Activated CD4-positive, alpha-beta T cell treated with anti-CD3 and anti-CD28 coated beads, Interleukin-10, Interleukin-2, amounts not matched to agents 100 ng/mL and 50 ng/mL, durations not matched to agents 16 hours and 8 hours (primary cell): Measurements from ENCODE around the gene MICU1.
A peak's percentile ranks its signal among the peaks of the same experiment; 100 is the strongest.
"Not testable (repeated sequence)": the region's sequence is repeated elsewhere in the genome, so short reads cannot be mapped to it uniquely, and the experiment has no call there.

Source experiments
- DNase-seq: peaks from one replicate; pipeline ENCODE4 v3.0.0-alpha.2; 2020

The MICU1 gene, protein sequence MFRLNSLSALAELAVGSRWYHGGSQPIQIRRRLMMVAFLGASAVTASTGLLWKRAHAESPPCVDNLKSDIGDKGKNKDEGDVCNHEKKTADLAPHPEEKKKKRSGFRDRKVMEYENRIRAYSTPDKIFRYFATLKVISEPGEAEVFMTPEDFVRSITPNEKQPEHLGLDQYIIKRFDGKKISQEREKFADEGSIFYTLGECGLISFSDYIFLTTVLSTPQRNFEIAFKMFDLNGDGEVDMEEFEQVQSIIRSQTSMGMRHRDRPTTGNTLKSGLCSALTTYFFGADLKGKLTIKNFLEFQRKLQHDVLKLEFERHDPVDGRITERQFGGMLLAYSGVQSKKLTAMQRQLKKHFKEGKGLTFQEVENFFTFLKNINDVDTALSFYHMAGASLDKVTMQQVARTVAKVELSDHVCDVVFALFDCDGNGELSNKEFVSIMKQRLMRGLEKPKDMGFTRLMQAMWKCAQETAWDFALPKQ

GRCh38 chr10:72625608-72626443 is at the start of gene MICU1:
Gene MICU1, minus strand, starts transcription at chr10:72626079. Its CDS starts 59,286 bp downstream, at chr10:72566793.
- peak; percentile 97 for DNase-seq

GRCh38 chr10:72674174-72674573 is 48.3 kb upstream of the MICU1 start:
- DNase-seq, result not testable (repeated sequence)

DNA sequence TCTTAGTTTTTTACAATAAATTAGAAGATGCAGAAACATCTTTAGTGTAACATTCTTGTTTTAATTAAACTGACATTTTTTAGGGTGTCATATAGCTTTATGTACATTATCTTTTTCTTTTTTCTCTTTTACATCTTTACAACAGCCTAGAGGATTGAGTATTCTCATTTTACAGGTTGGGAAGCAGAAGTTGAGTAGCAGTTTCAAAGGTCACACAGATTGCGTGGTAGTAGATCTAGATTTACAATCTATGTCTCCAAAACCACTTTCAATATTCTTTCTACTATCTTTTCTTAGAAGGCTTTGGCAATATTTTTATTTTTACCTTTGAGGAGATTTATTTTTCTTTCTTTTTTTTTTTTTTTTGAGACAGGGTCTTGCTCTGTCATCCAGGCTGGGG is 47.4 kb upstream of the MICU1 start:
- no peak for DNase-seq

GRCh38 chr10:72667207-72667864 is 41.5 kb upstream of the MICU1 start:
- DNase-seq, result no peak

DNA sequence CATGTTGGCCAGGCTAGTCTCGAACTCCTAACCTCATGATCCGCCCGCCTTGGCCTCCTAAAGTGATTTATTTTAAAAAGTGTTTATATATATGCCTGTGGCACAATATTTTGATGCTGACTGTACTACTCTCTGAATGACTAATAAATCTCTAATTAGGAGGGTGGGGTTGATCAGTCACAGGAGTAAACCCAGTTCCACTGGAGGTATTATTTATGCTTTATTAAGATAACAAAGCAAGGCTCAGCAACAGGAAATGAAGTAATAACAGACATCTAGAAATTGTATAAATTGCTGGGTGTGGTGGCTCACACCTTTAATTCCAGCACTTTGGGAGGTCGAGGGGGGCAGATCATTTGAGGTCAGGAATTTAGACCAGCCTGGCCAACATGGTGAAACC is 40.0 kb upstream of the MICU1 start:
- DNase-seq, result no peak

- no peak for DNase-seq
These were observed 38.1 kb upstream of the MICU1 start for GRCh38 chr10:72663971-72664370.

DNA sequence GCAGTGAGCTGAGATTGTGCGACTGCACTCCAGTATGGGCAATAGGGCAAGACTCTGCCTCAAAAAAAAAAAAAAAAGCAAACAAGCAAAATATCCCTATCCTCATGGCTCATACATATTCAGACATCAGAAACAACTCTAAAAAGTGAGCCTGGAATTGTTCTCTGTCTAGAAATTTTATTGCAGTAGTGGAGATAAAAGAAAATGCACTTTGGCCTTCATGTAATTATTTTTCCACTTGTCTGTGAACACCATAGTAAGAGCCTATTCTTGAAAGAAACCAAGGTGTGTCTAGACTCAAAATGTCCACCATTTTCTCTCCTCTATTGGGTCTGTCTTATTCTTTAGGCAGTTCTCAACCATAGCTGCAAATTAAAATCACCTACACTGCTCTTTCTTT is 35.6 kb upstream of the MICU1 start:
- no peak for DNase-seq

DNA sequence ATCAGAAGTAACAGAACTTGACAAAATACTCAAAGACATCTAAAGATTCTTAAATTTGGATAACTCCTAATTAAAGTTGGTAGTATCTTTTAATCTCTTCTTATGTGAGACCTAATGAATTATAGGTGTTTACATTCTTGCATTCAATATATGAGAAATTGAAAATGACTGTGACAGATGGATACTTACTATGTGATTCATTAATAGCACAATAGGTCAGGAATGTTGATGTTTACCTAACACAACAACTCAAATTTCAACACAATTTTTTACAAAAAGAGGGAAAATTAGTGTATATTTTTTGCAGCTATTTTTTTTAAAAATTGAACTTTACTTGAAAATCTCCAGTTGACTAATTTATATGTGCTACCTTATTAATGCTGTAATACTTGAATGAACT is 34.3 kb upstream of the MICU1 start:
- DNase-seq, result no peak

DNA sequence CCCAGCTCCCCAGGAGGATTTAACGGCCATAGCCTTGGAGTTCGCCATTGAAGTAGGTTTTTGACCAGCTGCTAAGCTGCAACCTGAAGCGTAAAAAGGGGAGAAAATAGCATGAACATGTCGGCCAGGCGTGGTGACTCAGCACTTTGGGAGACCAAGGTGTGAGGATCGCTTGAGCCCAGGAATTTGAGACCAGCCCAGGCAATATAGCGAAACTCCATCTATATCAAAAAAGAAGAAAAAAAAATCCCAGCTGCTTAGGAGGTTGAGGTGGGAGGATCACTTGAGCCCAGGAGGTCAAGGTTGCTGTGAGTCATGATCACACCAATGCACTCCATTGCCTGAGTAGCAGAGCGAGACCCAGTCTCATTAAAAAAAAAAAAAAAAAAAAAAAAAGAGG is 33.8 kb upstream of the MICU1 start:
- DNase-seq, result no peak

DNA sequence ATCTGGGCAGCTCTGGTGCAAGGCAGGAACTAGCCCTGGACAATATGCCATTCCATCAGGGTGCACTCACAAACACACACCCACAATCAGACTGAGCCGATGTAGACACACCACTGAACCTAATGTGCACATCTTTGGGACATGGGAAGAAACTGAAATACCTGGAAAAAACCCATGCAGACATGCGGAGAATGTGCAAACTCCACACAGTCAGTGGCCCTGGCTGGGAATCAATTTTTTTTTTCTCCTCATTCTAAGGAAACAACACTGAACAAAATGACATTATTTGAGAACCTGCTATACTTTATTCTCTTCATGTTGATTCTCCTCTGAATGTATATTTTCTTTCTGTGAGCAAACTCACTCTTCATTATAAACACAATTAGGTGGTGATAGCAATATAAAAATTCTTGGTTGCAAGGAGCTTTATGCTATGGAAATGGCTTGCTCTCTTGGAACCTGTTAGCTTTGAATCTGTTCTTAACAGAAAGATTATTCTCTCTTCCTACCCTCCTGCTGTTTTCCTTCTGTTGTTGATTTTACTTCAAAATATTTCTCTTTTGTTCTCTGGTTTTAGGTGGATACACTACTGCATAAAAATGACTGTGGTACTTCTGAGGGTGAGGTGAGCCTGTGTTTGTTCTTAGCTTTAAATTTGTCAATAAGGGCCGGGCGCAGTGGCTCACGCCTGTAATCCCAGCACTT is 33.0 kb upstream of the MICU1 start:
- no peak for DNase-seq

- no peak for DNase-seq
These were observed 28.8 kb upstream of the MICU1 start for GRCh38 chr10:72654720-72655119.

DNA sequence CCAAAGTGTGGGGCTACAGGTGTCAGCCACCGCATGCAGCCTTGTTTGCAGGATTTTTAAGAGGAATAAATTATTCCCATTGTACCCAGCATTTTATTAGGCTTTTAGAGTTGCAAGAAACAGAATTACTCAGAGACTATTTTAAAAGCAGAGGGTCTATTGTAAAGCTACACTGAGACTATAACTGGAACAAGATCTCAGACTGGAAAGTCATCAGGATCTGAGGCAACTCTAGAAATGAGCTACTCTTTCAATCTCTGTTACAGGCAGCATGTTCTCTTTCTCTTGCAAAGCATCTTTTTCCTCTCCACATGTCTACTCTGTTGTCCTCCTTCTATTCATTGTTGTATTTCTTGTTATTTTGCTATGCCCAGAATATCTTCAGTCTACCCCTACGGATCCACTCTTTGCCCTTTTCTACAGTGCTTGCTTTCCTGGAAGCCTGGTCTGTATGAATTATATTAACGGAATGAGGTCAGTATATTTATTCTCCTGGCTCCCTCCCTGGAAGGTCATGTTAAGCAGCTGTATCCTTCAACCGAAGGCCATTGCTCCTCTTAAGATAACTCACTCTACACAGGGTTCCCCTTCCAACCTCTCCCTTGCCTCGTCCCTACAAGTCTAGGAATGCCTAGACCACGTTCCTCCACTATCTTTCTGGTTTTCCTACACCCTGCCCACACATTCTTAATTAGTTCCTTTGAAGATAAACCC is 27.7 kb upstream of the MICU1 start:
- no peak for DNase-seq

DNA sequence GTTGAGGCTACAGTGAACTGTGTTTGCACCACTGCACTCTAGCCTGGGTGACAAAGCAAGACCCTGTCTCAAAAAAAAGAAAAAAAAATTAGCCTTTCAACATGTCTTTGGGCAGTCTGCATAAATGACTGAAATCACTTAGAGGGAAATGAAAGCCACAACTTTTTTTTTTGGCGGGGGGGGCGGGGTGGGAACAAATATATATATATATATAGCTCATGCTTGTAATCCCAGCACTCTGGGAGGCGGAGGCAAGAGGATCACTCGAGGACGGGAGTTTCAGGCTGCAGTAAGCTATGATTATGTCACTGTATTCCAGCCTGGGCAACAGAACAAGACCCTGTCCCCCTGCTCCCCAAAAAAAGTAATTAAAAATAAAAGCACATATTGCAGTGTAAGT is 23.4 kb upstream of the MICU1 start:
- DNase-seq, result no peak

DNA sequence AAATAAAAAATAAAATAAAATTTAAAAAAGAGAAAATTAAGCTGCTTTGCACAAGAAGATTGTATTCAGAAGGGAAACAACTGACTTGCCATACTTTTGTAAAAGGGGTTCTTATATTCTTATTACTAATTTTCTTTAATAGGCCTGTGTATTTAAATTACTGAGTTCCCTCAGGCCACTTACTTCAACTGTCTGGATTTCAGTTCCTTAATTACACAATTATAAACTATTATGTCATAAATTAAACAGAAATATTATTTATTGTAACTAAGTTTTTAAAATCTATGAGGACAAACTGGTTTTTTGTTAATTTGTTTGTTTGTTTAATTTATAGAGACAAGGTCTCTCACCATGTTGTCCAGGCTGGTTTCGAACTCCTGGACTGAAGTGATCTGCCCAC is 22.4 kb upstream of the MICU1 start:
- DNase-seq, result no peak

GRCh38 chr10:72646971-72647370 is 21.1 kb upstream of the MICU1 start:
- not testable (repeated sequence) for DNase-seq

- no peak for DNase-seq
These were observed 19.5 kb upstream of the MICU1 start for GRCh38 chr10:72645263-72645858.

GRCh38 chr10:72642318-72642717 is 16.4 kb upstream of the MICU1 start:
- DNase-seq, result no peak

DNA sequence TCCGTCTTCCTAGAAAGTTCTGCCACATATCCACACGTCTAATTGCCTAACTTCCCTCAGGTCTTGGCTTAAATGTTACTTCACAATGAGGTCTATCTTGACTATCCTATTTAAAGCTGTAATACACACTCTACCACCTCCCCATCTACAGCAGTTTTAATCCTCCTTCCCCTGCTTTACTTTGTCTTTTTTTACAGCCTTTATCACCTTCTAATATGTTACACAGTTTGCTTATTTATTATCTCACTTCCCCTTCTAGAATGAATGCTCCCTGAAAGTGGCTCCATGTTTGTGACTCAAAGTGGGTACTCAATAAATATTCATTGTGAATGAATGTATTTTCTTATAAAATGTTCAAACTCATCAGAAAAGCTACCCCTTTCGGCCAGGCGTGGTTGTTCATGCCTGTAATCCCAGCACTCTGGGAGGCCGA is 13.6 kb upstream of the MICU1 start:
- no peak for DNase-seq

DNA sequence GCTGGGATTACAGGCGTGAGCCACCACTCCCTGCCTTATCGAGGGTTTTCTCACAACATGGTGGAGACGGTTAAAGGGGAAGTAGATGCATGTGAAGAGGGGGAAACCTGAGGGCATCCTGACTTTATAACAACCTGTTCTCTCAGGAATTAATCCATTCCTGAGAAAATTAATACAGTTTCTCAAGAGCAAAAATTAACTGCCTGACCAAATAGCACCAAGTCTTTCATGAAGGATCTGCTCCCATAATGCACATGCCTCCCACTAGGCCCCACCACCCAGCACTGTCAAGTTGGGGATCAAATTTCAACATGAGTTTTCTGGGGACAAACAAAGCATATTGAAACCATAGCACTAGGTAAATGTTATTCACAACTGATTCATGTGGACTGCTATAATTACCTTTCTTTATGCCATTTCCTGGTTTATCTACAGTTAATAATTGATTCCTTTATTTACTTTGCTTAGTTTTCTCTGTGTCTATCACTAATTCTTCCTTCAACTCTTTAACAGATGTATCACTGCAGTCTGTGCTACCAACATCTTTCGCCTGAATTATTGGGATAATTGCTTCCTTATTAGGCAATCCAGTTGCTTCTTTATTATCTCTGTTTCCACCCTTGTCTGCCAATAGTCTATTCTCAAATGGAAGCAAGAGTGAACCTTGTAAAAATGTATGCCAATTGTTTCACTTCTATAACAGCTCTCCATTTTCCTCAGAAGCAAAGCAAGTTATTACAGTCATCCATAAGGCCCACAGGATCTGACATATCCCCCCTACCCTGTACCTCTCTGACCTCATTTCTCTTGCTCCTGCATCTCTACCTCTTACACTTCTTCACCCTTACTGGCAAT is 12.9 kb upstream of the MICU1 start:
- DNase-seq, result no peak

DNA sequence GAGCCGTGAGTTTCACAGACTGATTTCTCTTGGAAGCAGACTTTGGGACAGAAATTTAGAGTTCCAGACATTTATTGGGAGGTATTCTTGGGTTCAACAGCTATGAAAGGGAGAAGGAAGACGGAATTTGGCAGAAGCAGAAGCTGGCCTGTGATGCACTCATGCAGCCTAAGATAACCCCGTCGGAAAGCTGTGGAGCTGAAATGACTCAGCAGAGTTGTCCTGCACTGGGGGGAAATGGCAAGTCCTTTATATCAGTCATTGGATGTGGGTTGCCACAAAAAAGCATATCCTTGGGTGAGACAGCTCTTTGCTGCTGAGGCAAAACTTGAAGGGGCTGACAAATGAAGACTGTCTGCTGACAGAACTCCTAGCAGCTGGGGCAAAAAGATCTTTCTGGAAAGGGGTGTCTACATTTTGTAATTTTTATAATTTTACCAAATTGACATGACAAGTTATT is 11.5 kb upstream of the MICU1 start:
- DNase-seq, result peak; percentile 87

DNA sequence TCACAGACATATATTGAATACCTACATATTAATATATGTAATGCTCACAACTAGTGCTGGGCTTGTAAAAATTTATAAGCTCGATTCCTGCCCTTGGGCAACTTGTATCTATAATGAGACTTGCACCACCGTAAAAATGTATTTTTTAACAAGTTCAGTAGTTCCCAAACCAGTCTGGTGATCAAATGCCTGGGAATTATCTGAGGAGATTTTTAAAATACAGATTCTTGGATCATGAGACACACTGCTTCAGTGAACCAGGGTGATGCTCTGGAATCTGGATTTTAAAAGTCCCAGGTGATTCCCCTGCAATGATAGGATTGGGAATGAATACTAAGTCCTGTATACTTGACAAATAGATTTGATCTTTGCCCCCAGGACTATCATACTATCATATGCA is 4.3 kb upstream of the MICU1 start:
- DNase-seq, result no peak
